GM18873 (cell line): ENCODE measurements around the gene CRTC1.

Source experiments
- ATAC-seq: cut with Tn5 transposase; IDR thresholded peaks from one replicate; pipeline ENCODE4 v1.9.1; 2021; ENCODE audit warnings: mild to moderate bottlenecking, moderate library complexity, moderate number of reproducible peaks; ENCODE audit not compliant: unreplicated experiment, low FRiP score

Gene CRTC1

GRCh38 chr19:18698321-18699167 is 15.1 kb downstream of the CRTC1 start:
- no peak for ATAC-seq

DNA sequence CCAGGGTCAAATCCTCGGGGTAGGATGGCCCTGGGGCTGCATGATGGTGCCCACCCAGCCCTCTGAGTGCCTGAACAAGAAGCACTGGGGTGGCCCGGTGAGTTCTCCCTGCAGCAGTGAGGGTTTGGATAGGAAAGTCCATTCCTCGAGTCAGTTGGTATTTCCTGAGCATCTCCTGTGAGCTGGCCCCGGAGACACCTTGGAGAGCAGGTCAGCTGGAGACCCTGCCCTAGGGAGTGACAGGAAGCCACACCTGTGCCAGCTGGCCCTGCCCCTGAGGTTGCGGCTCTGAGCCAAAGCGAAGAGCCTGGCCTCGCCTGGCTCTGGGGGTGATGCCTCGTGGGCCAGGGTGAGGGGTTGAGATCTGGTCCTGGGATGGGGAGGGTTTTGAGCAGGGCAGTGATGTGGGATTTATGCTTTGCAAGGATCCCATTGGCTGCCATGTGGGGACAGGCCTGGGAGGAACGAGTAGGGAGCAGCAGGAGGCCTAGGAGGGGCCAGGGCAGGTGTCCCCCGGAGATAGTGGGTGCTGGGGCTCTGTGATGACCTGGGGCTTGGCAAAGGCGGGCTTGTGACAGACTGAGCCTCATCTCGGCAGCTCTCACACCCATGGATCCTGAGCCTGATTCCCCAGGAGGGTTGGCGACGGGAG is 16.0 kb downstream of the CRTC1 start:
- no peak for ATAC-seq

DNA sequence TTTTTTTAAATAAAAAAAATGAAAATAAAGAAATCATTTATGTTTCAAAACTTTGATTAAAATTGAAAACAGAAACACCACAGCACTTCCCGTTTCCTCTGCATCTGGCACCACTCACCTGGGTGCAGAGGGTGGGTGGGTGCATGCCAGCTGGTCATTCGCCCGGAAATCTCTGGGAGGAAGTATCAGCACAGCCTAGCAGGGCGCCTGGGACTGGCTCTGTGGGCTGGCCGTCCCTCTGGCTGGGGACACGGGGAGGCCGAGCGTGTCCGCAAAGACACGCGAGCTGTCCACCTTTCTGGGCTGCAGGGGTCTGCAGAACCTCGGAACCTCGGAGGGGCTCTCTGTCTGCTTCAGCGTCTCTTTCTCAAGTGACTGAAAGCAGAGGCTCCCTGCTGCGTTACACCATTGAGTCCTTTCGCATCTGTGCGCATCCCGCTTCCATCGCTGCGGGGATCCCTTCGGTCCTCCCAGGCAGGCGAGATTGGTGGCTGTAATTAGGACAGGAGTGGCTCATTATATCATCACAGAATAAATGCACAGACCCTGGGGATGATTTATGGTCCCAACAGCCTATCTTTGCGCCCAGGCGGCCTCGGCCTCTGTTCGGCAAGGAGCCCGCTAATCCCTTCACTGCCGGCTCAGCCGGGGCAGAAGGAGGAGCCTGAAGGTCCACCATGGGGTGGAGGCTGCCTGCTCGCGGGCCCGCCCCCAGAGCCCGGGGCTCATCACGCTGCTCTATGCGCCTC is 17.2 kb downstream of the CRTC1 start:
- peak; percentile 52 for ATAC-seq

DNA sequence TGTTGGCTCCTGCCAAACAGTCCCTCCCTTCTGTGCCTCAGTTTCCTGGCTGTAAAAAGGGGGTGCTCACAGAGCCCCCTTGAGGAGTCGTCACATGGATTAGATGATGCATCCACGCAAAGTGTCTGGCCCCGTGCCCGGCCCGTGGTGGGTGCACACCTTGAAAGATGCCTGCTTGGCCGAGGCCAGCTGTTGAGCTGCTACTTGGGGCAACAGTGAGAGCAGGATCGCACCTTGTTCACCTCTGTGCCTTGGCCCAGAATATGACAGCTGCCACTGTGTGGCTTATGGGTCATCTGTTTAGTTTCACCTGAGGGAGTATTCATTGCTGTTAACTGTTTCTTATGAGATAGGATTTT is 17.7 kb downstream of the CRTC1 start:
- peak; percentile 13 for ATAC-seq

- ATAC-seq = no peak
Measured at GRCh38 chr19:18704054-18704453, 20.6 kb downstream of the CRTC1 start.

- ATAC-seq = no peak
Measured at GRCh38 chr19:18704971-18705370, 21.5 kb downstream of the CRTC1 start.

GRCh38 chr19:18708452-18709231 is 25.2 kb downstream of the CRTC1 start:
- ATAC-seq = no peak

DNA sequence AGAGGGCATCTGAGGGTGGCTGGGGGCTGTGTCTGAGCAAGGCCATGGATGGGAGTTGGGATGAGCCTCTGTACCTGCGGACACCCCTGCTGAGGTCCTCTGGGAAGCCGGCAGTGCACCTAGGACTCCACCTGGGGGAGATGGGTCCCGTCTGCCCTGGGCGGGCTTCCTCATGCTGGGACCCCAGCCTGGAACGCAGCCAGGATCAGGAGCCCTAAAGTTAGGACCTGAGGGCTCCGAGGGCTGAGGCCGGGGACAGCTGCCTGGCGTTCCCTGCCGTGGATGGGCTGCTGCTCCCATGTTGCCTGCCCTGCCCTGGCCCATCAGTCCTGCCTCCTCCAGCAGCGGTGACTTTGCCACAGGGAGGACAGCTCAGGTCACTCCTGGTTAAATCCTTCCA is 26.1 kb downstream of the CRTC1 start:
- ATAC-seq = no peak

GRCh38 chr19:18710186-18710585 is 26.7 kb downstream of the CRTC1 start:
- ATAC-seq = no peak

GRCh38 chr19:18710996-18711751 is 27.7 kb downstream of the CRTC1 start:
- no peak for ATAC-seq

DNA sequence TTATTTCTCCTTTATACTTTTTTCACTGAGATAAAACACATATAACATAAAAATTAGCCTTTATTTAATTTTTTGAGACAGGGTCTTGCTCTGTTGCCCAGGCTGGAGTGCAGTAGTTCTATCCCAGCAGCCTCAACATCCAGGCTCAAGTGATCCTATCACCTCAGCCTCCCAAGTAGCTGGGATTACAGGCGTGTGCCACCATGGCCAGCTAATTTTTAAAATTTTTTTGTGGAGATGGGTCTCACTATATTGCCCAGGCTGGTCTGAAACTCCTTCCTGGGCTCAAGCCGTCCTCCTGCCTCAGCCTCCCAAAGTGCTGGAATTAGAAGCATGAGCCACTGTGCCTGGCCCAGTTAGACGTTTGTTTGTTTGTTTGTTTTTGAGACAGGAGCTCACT is 28.4 kb downstream of the CRTC1 start:
- ATAC-seq = no peak

DNA sequence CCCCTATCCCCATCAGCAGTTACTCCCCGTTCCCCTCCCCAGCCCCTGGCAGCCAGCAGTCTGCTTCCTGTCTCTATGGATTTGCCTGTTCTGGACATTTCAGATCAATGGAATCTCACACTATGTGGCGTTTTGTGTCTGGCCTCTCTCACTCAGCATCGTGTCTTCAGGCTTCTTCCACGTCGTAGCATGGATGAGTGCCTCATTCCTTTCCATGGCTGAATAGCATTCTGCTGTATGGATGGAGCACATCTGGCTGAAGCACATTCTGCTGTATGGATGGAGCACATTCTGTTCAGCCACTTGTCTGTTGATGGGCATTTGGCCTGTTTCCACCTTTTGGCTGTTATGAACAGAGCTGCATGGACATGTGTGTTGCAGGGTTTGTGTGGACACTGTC is 29.5 kb downstream of the CRTC1 start:
- no peak for ATAC-seq

DNA sequence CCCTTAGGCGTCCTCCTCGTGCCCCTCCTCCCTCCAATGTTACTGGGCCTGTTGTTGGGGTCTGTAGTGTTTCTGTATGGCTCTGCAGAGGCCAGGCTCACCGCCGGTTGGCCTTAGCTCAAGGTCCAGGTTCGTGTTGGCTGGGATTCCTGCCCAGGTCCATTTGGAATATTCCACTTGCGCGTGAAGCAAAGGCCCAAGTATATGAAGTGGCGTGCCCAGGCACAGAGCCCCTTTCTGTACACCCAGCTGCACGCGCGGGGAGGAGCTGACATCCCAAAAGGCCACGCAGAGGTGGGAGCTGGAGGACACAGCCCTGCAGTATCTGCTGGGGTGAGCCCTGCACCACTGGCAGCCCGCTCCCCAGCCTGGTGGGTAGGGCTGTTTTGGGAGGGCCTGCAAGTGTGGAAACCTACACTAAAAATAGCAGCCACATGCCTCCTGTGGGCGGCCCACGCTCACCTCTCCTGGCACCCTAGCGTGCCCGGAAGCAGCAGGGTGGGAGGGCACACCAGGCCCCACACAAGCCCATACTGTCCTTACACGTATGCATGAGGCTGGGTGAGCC is 30.2 kb downstream of the CRTC1 start:
- no peak for ATAC-seq

DNA sequence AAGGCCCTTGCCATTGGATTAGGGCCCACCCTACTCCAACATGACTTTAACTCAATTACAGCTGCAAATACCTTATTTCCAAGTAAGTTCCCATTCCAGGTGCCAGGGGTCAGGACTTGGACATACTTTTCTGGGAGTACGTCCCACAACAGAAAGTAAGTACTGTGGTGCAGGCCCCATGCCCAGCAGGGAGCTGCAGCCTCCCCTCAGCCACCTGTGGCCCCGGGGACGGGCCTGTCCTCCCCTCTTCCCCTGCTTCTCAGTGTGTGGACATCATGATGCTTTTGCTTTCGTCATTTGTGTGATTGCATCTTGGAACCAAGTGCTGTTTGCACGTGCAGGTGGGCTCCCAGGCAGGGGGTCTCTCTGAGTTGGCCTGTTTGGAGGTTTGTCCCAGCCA is 31.9 kb downstream of the CRTC1 start:
- ATAC-seq = no peak

- no peak for ATAC-seq
Measured at GRCh38 chr19:18716857-18717256, 33.4 kb downstream of the CRTC1 start.

DNA sequence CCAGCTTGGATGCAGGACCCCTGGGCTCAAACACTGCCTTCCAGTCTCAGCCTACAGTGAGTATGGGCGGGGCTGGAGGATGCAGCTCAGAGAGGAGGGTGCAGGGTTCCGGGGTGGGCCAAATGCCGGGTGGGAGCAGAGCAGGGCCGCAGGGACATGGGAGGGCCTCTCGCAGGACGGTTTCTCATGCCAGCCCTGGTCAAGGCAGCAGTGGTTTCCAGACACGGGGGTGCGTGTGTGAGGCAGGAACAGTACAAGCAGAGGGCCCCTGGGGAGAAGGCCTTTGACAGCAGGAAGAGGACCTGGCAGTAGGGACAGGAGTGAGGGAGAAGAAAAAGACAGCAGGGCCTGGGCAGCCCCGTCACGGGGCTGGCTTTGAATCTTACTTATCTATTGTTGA is 34.1 kb downstream of the CRTC1 start:
- no peak for ATAC-seq

GRCh38 chr19:18718015-18718526 is 34.6 kb downstream of the CRTC1 start:
- ATAC-seq = no peak

- ATAC-seq = no peak
Measured at GRCh38 chr19:18718846-18719458, 35.5 kb downstream of the CRTC1 start.

DNA sequence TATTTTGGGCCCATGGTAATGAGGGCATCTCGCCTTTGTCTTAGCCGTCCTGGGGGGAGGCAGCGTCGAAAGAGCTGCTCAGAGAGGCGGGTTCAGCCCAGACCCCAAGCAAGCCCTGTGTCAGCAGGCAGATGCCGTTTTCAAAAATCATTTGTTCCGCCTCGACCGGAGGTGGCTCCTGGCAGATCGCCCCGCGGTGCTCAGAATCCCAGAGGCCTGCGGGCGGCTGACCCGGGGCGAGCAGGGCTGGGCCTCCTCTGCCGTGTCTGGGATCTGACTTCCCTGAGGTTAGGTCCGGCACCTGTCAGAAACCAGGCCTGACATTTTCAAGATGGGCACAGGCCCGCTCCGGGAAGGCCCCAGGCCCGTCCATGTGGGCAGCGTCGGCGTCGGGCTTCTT is 36.1 kb downstream of the CRTC1 start:
- no peak for ATAC-seq
